Measurements from ENCODE around the gene CES3.

- TF ChIP-seq, protein P1, sequence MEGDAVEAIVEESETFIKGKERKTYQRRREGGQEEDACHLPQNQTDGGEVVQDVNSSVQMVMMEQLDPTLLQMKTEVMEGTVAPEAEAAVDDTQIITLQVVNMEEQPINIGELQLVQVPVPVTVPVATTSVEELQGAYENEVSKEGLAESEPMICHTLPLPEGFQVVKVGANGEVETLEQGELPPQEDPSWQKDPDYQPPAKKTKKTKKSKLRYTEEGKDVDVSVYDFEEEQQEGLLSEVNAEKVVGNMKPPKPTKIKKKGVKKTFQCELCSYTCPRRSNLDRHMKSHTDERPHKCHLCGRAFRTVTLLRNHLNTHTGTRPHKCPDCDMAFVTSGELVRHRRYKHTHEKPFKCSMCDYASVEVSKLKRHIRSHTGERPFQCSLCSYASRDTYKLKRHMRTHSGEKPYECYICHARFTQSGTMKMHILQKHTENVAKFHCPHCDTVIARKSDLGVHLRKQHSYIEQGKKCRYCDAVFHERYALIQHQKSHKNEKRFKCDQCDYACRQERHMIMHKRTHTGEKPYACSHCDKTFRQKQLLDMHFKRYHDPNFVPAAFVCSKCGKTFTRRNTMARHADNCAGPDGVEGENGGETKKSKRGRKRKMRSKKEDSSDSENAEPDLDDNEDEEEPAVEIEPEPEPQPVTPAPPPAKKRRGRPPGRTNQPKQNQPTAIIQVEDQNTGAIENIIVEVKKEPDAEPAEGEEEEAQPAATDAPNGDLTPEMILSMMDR (IDR thresholded peaks at IDR 0.05): no peak
- TF ChIP-seq POLR2A (IDR thresholded peaks at IDR 0.05): no peak
These were observed 58.1 kb downstream of the CES3 start for GRCh38 chr16:67019171-67019570.
